T-helper 22 cell (primary cell): ENCODE data around the gene KCNJ12.
"Not testable (repeated sequence)": the region's sequence is repeated elsewhere in the genome, so short reads cannot be mapped to it uniquely, and the experiment has no call there.

Source experiments
- DNase-seq: peaks from one replicate; pipeline ENCODE4 v3.0.0-alpha.2; 2020; ENCODE audit warnings: low read depth

KCNJ12 gene

DNA sequence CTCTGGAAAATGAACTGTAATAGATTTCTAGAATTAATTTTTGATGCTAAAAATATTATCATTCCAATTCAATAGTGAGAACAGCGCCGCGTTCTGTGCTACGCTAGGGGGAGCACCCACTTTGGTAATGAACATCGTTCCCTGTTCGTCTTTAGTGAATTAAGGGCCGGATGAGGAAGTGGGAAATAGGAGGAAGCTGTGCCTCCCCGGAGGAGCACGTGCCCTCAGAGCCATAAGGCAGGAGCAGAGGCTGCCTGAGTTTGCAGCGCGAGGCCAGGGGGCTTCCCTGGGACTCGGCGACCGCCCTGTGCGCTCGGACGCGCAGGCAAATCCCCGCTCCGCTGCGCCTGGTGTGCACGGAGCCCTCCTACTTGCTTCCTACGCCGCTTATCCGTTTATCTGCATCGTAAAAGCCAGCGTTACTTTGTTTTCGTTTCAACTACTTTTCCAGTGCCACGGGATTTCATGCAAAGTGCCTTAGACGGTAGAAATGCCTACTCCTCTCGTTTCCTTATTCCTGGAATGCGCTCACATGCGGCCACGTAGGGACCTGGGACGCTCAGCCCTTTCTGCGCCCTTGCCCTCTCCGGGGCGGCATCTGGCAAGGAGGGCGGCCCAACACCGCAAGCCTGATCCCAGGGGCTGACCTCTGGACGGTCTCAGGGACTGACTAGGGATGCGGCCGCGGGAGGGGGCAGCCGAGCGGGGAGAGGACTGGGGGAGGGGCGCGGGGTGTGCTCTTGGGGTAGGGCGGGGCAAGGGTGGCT, 76.4 kb downstream of the KCNJ12 start:
- DNase-seq, result no peak

GRCh38 chr17:21453144-21453898, 77.2 kb downstream of the KCNJ12 start:
- DNase-seq, result no peak

GRCh38 chr17:21454006-21454405, 77.8 kb downstream of the KCNJ12 start:
- DNase-seq, result not testable (repeated sequence)

DNA sequence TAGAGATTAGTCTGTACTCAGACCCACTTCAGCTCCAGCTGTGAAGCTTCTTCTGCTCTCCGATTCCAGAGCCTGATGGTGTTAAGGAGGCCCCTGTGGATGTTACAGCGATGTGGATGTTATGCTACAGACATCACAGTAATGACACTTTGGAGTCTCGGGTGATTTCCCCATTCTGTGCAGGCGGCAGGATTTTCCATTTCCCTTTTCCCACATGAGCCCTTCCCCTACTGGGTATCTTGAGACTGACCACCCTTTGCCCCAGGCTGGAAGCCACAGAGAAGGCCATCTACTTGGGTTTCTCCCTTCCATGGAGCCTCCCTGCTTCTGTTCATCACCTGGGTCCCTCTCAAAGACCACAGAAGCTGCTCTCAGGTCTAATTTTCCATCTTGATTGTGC, 78.3 kb downstream of the KCNJ12 start:
- no peak for DNase-seq

- DNase-seq, result no peak
These were observed 79.6 kb downstream of the KCNJ12 start for GRCh38 chr17:21455761-21456160.

DNA sequence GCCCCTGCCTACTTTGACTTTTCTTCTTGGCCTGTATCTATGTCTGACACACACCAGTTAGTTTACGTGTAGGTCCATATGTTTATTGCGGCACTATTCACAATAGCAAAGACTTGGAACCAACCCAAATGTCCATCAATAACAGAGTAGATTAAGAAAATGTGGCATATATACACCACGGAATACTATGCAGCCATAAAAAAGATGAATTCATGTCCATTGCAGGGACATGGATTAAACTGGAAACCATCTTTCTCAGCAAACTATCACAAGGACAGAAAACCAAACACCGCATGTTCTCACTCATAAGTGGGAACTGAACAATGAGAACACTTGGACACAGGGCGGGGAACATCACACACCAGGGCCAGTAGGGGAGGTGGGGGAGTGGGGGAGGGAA, 80.3 kb downstream of the KCNJ12 start:
- not testable (repeated sequence) for DNase-seq

- DNase-seq, result peak; percentile 71
These were observed 81.2 kb downstream of the KCNJ12 start for GRCh38 chr17:21457051-21458026.

DNA sequence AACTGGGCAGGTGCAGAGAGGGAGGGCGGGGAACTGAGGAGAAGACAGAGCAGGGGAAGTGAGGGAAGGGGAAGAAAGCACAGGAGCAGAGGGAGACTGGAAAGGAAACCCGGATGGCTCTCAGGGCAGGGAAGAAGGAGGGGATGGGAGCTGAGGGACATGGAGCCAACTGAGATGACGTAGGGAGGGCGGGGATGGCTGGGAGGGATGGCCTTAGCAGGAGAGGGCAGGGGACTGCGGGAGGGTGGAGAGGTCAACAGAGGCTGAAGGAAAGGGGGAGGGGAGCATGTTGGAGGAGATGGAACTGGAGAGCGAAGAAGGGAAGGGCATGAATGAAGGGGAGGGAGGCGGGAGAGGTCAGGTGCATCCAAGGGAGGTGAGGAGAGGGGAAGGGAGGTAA, 81.9 kb downstream of the KCNJ12 start:
- DNase-seq, result no peak

GRCh38 chr17:21459536-21459935, 83.4 kb downstream of the KCNJ12 start:
- DNase-seq, result no peak

DNA sequence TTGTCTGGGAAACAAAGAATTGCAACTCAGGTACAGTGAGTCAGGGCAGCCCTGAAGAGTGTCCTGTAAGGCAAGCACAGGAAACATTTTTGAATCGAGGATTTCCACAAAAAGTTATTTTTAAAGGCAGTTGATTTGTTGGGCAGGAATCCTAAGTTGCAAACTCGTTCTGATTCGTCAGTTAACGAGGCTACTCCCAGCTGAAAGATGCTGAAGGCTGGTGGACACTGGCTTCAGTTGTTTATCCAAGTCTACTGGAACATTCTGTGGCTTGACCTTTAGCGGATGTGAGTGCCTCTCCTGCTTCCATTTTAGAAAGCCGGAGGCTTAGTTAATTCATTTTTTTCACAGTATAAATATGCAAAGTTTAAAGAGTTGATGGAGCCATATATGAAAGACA, 84.2 kb downstream of the KCNJ12 start:
- no peak for DNase-seq

DNA sequence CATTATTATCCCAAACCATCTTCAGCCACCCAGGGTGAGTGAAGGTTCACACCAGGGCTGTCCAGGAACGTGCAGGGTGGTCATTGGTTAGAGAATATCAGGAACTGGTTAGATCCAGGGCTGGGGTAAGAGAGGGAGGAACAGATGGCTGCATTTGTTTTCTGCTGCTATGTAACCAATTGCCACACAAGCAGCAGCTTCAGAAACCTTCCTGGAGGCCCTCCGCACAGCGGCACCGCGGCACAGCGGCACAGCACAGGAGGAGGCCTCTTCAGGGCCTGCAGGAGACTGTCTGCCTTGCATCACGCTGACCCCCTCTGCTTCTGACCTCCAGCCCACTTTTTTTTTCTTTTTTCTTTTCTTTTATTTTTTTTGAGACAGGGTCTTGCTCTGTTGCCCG, 86.1 kb downstream of the KCNJ12 start:
- DNase-seq, result no peak

DNA sequence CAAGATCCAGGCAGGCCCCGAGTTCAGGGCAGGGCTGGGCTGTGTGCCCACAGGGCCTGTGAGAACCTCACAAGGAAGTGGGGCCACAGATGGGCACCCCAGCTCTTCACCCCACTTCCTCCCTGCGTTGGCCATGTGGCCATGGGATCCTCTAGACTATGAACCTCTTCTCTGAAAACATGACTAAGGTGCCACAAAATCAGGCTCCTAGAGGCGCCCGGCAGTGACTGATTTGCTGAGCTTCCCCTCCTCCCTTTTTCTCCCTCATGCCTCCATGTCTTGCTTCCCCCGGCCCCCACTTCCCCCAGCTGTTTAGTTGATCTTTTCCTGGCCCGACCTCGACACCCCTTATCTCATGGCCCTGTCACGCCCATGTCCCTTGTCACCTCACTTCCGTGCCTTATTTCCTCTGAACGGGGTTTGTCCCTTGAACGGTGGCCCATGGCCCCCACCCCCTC, 87.1 kb downstream of the KCNJ12 start:
- no peak for DNase-seq

- DNase-seq, result no peak
These were observed 87.7 kb downstream of the KCNJ12 start for GRCh38 chr17:21463779-21464407.

DNA sequence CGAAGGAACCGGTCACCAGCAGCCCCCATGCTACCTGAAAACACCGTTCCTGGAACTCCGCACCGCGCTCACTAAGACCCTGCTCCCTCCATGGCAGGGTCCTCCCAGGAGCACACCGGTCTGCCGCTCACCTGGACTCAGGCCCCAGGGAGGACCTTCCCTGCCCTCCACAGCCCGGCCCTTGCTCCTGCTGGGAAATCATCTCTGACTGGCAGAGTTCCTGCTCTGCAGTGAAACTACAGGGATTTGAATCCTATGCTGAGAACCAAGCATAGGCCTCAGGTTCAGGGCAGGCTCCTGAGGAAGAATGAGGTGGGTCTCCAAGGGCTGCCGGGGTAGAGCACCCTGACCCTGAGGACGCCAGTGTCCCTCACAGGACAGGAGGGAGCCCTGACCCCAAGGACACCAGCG, 88.5 kb downstream of the KCNJ12 start:
- no peak for DNase-seq

DNA sequence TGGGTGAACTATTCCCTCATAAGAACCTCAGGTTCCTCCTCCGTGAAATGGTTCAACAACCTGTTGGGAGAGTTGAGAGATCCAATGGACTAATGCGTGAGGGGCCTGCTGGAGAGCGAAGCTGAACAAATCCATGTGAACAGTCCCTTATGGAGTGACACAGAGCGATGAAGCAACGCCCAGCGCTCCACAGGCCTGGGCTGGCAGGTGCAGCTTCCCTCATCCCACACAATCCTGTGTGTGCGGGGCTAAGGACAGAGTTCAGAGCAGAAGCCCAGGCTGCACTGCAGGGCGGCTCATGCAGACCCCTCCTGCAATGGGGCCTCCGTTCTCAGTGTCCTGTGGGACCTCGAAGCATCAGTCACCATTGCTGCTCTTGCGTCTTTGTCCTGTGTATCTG, 90.4 kb downstream of the KCNJ12 start:
- no peak for DNase-seq

GRCh38 chr17:21467196-21467595, 91.0 kb downstream of the KCNJ12 start:
- no peak for DNase-seq

GRCh38 chr17:21467739-21468490, 91.8 kb downstream of the KCNJ12 start:
- no peak for DNase-seq
